ENCODE data around the gene TULP4.
"Not testable (repeated sequence)": the region's sequence is repeated elsewhere in the genome, so short reads cannot be mapped to it uniquely, and the experiment has no call there.

Gene TULP4

DNA sequence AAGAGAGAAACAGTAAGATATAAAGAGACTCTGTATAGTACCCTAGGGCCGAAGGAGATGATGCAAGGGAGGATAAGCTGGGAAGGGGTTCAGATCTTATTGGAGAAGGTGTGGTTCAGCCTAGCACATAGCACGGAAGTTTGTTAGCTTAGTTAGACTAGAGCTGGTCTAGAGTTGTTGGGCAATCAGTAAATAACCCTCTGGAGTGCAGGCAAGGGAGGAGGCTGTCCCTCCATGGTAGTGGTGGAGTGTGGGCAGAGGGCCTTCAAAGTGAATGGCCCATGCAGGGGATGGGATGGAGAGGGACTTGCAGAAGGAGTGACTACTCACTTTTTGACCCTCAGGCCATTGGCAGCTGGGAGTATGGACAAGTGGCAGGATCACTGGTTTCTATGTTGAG lies 20.0 kb downstream of the TULP4 start:
- no peak for DNase-seq

DNA sequence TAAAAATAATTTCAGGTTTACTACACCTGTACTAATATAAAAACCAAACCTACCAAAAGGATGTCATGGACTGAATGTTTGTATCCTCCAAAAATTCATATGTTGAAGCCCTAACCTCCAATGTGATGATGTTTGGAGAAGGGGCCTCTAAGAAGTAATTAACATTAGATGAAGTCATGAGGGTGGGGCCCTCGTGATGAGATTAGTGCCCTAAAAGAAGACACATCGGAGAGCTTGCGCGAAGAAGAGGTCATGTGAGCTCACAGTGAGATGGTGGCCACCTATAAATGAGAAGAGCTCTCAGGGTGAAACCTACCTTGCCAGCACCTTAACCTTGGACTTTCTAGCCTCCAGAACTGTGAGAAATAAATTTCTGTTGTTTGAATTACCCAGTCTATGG lies 20.8 kb downstream of the TULP4 start:
- DNase-seq, result no peak

DNA sequence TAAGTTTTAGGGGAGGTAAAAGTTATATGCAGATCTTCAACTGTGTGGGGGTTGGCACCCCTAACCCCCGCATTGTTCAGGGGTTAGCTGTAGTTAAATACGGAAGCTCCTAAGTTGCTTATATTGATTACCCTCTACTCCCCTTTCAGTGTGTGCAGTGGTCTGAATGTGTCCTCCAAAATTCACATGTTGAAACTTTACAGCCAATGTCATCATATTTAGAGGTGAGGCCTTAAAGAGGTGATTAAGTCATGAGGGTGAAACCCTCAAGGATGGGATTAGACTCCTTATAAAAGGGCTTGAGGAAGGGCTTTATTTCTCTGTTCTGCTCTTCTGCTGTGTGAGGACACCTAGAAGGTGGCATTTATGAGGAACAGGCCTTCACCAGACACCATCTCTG lies 22.3 kb downstream of the TULP4 start:
- DNase-seq, result no peak

DNA sequence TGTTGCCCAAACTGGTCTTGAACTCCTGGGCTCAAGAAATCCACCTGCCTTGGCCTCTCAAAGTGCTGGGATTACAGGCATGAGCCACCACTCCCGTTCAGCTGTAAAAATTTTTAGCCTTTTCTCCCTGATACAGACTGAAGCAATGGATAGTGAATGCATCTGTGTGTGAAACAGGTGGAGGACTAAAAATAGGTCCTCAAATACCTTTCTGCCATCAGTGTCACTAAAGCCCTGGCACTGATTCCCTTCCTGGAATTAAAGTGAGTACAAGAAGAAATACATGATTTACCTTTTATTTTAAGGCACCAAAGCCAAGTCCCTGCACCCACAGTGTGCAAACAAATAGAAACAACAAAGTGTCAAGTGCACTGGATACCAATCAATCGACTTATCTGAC lies 25.1 kb downstream of the TULP4 start:
- DNase-seq, result no peak

DNA sequence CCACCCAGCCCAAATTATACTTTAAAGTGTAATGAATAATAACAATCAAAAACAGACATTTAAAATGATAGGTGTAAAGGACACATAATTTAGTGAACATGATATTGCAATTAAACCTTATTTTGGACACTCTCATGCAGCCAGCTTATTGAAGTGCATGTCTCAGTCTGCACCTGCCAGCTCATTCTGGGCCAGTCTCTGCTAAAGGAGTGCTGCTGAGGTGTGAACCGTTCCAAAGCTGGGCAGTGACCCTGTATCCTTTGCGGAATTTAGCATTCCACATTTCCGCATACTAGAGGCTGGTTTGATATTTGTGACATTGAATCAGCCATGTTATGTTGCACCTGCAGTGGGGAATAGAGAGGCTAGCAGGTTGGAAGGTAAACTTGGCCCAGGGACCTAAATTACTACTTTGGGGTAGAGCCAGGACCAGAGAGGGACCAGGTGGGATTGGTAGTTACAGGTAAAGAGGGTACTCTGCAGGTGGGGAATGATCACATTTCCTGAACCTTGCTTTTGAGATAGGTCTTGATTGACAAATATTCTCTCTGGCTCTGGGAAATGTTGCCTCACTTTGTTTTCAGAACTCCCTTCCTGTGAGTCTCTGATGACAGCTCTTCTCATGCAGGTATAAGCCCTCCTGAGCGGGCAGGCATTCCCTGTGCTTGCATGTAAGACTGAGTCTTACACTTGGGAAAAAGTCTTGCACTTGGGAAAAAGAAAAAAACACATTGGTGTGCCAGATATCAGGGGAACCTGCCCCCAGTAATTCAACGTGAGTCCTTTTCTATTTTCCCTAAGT lies 26.2 kb downstream of the TULP4 start:
- DNase-seq, result no peak

DNA sequence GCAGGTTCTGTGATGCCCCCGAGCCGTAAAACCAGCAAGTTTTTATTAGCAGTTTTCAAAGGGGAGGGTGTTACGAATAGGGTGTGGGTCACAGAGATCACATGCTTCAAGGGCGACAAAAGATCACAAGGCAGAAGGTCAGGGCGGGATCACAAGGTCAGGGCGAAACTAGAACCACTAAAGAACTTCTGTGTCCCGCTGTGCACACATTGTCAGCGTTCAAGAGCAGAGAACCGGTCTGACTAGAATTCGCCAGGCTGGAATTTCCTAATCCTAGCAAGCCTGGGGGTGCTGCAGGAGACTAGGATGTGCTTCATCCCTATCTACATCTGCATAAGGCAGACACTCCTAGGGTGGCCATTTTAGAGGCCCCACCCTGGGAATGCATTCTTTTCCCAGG lies 26.9 kb downstream of the TULP4 start:
- DNase-seq, result not testable (repeated sequence)

DNA sequence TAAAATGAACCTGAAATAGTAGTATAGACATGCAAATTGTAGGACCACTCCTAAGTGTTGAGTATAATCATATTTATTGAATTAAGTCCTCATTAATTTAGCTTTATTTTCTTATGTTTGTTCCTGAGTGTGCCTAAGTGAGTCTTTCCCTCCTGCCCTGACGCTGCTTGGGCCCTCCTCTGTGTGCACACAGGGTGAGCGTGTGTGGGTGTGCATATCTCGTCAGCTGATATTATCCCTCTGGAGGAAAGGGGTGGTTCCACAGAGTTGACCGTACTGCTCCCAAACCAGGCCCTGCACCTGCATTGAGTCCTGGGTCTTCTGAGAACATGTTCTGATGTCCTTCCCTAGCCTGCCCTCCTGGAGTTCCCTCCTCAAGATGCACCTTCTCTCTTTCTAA lies 28.0 kb downstream of the TULP4 start:
- no peak for DNase-seq

DNA sequence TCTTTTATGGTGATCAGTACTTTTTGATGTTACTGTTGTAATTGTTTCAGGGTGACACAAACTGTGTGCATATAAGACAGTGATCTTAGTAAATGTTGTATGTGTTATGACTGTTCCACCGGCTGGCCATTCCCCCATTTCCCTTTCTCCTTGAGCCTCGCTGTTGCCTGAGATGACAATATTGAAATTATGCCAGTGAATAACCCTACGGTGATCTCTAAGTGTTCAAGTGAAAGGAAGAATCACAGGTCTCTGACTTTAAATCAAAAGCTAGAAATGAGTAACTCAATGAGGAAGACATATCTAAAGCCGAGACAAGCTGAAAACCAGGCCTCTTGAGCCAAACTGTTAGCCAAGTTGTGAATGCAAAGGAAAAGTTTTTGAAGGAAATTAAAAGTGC lies 32.3 kb downstream of the TULP4 start:
- DNase-seq, result no peak

DNA sequence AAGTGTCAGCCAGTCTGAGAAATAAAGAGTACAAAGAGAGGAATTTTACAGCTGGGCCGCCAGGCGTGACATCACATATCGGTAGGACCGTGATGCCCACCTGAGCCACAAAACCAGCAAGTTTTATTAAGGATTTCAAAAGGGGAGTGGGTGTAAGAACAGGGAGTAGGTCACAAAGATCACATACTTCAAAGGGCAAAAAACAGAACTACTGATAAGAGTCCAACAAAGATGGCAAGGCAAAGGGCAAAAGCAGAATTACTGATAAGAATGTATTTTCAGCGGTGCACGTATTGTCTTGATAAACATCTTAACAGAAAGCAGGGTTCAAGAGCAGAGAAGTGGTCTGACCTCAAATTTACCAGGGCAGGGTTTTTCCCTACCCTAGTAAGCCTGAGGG lies 33.2 kb downstream of the TULP4 start:
- not testable (repeated sequence) for DNase-seq

DNA sequence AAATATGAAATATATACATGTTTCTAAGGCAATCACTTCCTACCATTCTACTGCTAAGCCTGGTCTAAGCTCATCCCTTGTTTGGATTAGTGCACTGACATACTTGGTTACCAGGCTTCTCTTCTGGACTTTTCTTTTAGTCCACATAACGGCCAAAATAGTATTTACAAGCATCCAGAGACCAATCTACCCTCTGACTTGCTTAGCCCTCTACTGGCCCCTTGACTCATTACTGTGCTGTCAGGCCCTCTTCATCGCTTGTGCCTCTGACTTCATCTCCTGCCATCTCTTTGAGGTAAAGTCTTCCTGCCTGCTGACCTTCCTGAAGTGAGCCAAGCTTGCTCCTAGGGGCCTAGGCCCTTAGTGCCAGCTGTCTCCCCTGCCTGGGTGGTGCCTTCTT lies 35.1 kb downstream of the TULP4 start:
- DNase-seq, result no peak

DNA sequence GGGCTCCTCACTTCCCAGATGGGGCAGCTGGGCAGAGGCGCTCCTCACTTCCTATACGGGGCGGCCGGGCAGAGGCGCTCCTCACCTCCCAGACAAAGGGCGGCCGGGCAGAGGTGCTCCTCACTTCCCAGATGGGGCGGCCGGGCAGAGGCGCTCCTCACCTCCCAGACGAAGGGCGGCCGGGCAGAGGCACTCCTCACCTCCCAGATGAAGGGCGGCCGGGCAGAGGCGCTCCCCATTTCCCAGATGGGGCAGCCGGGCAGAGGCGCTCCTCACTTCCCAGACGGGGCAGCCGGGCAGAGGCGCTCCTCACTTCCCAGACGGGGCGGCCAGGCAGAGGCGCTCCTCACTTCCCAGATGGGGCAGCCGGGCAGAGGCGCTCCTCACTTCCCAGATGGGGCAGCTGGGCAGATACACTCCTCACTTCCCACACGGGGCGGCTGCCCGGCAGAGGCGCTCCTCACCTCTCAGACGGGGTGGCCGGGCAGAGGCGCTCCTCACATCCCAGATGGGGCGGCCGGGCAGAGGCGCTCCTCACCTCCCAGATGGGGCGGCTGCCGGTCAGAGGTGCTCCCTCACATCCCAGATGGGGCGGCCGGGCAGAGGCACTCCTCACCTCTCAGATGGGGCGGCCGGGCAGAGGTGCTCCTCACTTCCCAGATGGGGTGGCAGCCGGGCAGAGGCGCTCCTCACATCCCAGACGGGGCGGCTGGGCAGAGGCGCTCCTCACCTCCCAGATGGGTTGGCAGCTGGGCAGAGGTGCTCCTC lies 36.7 kb downstream of the TULP4 start:
- DNase-seq, result not testable (repeated sequence)

DNA sequence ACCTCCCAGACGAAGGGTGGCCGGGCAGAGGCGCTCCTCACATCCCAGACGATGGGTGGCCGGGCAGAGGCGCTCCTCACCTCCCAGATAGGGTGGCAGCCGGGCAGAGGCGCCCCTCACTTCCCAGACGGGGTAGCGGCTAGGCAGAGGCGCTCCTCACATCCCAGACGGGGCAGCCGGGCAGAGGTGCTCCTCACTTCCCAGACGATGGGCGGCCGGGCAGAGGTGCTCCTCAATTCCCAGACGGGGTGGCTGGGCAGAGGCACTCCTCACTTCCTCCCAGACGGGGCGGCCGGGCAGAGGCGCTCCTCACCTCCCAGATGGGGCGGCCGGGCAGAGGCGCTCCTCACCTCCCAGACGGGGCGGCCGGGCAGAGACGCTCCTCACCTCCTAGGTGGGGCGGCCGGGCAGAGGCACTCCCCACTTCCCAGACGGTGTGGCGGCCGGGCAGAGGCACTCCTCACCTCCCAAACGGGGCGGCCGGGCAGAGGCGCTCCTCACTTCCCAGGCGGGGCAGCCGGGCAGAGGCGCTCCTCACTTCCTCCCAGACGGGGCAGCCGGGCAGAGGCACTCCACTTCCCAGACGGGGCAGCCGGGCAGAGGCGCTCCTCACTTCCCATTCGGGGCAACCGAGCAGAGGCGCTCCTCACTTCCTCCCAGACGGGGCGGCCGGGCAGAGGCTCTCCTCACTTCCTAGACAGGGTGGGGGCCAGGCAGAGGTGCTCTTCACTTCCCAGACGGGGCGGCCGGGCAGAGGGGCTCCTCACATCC lies 37.4 kb downstream of the TULP4 start:
- not testable (repeated sequence) for DNase-seq

DNA sequence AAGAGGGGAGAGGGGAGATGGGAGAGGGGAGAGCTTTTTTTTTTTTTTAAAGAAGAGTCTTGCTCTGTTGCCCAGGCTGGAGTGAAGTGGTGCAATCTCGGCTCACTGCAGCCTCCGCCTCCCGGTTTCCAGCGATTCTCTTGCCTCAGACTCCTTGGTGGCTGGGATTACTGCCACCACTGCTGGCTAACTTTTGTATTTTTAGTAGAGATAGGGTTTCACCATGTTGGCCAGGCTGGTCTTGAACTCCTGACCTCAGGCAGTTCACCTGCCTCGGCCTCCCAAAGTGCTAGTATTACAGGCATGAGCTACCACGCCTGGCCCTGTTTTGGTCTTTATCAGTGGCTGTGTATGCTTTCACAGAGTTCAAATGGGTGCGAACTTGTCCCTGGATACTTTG lies 38.5 kb downstream of the TULP4 start:
- DNase-seq, result not testable (repeated sequence)

DNA sequence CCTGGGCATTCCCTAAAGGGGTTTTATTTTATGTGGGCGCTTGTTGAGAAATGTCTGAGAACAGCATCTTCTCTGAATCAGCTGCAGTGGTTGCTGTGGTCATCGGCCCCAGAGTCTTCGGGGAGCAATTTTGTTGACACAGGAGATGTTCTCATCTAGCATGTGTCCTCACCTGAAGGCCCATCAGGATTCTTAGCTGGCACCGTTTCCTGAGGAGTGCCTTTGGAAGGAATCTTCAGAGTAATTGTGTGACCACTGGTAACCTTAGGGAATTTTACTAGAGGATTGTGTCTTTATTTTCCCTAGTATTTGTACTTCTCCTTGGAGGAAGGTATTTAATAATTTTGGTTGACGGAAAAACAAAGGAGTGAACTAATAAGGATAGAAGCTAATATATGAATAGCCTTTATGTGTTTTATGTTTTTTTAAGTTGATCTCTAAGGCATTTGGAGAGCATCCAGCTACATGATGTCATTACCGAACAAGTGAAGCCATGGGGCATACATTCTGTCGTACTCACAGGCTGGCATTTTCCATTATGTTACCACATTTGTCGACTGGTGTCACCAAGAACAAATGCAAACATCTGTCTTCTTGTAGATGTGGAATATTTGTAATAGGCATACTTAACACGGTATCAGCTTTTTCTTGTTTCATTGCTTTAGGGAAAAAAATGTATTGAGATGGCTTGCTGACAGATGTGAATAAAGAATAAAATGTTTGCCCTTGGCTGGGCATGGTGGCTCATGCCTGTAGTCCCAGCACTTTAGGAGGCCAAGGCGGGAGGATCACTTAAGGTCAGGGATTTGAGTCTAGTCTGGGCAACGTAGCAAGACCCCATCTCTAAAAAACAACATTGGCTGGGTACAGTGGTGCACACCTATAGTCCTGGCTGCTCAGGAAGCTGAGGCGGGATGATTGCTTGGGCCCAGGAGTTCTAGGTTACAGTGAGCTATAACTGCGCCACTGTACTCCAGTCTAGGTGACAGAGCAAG lies 41.9 kb downstream of the TULP4 start:
- no peak for DNase-seq

DNA sequence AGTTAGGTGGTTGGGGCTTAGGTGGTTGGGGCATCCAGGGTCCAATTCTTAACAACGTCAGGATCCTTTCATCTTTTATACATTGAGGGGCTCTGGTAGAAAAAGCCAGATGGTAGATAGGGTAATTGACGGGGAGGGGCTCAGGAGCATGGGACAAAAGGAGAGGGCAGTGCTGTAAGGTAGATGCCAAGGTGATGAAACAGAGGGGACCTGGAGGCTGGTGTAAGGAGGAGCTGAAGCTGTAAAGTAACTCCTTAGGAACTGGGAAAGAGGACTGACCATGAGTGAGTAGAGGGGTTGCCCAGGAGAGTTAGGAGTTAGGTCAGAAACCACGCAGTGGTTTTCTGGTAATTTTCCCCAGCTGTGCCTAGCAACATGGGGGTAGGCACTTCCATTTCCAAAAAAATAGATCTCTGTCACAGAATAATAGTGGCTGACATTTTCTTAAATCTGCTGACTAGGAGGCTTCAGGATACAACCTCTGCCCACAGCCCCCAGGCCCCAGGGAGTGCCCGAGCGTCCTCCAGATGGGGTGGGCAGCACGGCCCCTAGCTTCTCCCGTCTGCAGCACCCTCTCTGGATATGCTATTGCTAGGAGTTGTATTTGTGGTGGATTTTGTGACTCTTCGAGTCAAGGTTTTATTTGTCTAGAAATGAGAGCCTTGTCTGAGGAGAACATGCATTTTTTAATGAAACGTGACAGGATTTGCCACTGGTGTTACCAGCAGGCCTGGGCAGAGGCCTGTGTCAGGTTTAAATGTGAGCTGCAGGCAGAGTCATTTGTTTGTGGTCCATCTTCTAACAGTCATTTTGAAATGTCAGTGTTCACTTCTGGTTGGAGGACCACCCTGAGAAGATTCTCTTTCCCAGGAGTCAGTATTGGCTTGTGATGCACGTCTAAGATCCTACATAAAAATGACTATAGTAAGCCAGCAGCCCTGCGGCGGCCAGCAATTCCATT lies 44.6 kb downstream of the TULP4 start:
- DNase-seq, result no peak

DNA sequence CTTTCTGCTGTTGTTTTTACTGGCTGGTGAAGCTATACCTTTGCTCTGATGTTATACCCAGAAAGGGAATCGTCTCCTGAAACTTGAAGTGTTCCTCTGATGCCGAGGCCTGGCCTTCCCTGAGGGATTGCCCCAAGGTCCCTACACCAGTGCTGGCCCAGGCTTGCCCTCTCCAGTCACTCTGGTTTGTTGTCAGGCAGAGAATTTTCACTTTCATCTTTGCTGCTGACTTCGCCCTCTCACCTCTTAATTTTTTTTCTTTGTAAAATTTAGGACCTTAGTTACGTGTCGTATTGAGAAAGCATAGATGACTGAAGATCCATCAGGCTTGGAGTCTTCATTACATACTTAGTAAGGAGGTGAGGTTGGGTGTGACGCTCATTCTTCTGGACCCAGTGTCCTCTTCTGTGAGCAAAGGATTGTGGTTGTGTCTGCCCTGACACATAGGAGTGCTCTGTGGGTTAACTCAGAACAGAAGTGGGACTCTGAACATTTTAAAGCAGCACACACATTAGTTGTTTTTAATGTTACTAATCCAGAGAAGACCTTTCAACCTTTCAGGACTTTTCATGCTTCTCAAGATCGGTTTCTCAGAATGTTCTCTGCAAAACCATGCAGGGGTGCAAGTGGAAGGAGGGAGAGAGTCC lies 45.4 kb downstream of the TULP4 start:
- no peak for DNase-seq

DNA sequence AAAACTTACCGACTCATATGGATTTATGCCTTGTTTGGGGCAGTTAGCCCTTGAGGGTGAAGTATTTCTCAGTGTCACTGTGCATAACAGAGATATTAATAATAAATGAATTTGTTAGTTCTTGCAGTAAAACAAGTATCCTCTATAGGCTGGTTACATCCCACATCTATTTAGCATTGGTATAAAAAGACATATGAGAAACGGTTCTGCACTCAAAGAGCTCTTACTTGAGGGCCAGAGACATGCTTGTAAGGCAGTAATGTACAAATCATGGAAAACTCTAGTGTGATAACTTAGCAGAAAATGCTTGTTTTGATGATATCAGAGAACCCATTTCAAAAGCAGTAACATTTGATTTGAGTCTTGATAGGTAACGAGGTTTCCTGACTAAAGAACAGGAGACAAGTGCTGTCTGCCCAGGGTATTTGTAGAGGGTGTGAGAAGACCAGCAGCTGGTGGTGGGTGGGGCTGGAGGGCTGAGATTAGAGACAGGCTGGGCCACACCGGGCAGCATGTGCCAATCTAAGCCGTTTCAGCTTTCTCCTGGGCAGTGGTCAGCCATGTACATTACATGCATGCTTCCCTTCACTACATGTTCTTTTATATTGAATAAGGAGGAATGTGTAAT lies 46.3 kb downstream of the TULP4 start:
- DNase-seq, result no peak

DNA sequence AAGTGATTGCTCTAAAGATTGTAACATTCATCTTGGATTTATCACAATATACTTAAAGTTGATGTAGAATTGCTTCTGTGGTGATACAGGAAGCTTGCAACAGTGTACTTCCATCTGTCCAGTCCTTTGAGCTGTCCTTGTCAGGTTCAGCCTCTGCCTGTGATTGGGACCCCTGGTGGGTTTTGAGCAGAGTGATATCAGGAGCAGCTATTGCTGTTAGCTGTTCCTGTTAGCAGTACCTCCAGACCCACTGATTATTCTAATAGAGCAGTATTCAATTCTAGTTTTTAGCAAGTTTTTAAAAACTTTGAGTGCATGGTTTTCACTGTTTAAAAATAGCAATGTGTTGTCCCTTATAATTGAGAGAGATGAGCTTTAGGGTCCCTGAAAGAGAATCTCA lies 48.8 kb downstream of the TULP4 start:
- DNase-seq, result no peak

DNA sequence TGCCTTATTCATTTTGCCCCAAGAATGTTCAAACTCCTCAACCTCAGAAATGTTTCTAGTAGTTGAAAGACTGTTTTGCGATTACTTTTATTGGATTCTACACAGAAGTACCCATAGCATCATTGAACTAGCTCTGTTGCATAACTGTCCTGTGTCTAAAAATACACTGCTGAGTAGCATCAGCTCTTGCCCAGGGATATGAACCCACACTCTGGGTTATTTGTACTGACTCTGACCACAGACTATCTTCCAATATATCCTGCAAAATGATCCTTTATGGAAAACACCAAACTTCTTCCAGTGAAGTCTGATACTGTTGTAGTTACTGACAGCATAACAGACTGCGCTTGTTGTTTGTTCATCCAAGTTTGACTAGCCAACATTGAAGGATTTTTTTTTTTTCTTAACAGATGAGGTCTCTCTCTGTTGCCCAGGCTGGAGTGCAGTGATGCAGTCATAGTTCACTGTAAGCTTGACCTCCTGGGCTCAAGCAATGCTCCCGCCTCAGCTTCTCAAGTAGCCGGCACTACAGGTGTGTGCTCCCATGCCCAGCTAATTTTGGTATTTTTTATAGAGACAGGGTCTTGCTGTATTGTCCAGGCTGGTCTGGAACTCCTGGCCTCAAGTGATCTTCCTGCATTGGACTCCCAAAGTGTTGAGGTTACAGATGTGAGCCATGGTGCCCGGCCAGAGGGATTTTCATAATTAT lies 49.9 kb downstream of the TULP4 start:
- DNase-seq, result no peak
